AG04449 (cell line): ENCODE results near the gene CENPP.

Experiments
- CTCF ChIA-PET: fragments of 350-600 bp; formaldehyde crosslinking; extraction: SDS; loops from one replicate; lab custom pipeline; 2021; ENCODE audit warnings: antibody characterized with exemption; lab: Yijun Ruan, JAX
- POLR2A ChIA-PET: fragments of 400-600, 350-600 bp; formaldehyde crosslinking; extraction: SDS; loops from one replicate; lab custom pipeline; 2020; ENCODE audit warnings: antibody characterized with exemption, inconsistent platforms; lab: Yijun Ruan, JAX
- DNase-seq: peaks from one replicate; pipeline ENCODE4 v3.0.0-alpha.2; 2010; ENCODE audit warnings: low read depth, low spot score
- H3K4me3 ChIP-seq: 2 replicates; pipeline ENCODE4 v1.5.1; 2011; ENCODE audit warnings: low read depth, mild to moderate bottlenecking, control low read depth, low read length
- TF ChIP-seq, protein P1 (sequence below): IDR thresholded peaks from one replicate; pipeline ENCODE4 v1.5.1; 2011; ENCODE audit warnings: mild to moderate bottlenecking, moderate library complexity, low read length, control low read depth, inconsistent platforms; ENCODE audit not compliant: insufficient read depth; ENCODE audit errors: missing control alignments

Gene CENPP

DNA sequence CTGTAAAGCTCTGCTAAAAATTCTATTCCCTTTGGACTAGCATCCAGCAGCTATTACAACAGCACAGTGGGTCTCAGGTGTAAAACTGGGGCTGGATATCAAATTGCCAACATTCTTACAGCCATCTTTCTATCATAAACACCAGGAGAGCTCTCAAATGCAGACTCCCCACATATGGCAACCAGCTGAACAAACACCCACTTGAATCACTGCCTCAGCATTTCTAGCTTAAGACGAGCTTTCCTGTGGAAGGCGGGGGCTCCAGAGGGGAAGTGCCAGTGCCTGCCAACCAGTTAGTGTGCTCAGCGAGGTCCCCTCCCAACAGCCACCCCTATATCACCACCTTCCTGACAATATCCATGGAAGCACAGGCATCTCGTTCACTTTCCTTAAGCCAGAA is 282.0 kb downstream of the CENPP start:
- ChIA-PET POLR2A (interaction anchor here (0.7 to 1.5 kb wide), 3 partner anchors 102 to 282 kb away, joined by 3 to 4 read pairs (median 3); partner anchors contain the start of genes CENPP and NOL8), CTCF (interaction anchor here (1.4 kb wide), 1 partner anchor 9 kb away, joined by 3 read pairs; no protein-coding TSS in a partner anchor)
- peak; percentile 55 for DNase-seq
- TF ChIP-seq, protein P1, sequence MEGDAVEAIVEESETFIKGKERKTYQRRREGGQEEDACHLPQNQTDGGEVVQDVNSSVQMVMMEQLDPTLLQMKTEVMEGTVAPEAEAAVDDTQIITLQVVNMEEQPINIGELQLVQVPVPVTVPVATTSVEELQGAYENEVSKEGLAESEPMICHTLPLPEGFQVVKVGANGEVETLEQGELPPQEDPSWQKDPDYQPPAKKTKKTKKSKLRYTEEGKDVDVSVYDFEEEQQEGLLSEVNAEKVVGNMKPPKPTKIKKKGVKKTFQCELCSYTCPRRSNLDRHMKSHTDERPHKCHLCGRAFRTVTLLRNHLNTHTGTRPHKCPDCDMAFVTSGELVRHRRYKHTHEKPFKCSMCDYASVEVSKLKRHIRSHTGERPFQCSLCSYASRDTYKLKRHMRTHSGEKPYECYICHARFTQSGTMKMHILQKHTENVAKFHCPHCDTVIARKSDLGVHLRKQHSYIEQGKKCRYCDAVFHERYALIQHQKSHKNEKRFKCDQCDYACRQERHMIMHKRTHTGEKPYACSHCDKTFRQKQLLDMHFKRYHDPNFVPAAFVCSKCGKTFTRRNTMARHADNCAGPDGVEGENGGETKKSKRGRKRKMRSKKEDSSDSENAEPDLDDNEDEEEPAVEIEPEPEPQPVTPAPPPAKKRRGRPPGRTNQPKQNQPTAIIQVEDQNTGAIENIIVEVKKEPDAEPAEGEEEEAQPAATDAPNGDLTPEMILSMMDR: no peak
- H3K4me3 ChIP-seq: no peak overlapping the region; the same call in 1 of the 2 replicates

DNA sequence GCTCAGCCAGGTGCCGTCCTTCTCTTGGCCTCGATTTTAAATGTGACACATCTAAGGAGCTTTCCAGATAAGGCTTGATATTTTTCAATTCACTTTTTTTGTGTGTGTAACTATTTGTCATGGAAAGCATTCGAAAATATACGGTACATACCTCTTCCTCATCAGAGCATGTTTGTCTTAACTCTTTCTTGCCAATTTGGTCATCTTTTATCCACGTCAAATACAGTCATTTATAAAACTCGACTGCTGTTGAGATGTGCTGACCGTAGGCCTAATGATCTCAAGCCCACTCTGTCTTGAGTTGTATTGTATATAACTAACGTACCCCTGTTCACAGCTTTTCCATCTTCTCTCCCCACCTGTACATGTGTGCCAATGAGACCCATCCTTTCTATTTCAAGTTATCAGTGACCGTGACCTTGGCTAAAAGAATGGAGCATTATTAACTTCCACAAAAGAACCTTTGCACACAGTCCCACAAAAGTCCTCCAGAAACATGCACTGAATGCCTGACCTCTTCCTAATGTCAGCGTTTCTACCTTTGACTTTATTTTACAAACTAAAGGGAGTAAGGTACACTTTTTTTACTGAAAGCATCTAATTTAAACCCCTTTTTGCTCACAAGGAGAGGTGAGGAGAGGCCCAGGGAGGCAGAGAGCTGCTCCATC is 282.6 kb downstream of the CENPP start:
- CTCF ChIA-PET: interaction anchor here (1.4 kb wide), 1 partner anchor 9 kb away, joined by 3 read pairs; no protein-coding TSS in a partner anchor
- no peak overlapping the region for H3K4me3 ChIP-seq
- POLR2A ChIA-PET: interaction anchor here (1.3 to 1.5 kb wide), 2 partner anchors 145 to 283 kb away, joined by 3 to 4 read pairs; partner anchors contain the start of genes CENPP and NOL8
- no peak for DNase-seq
- TF ChIP-seq, protein P1: no peak

DNA sequence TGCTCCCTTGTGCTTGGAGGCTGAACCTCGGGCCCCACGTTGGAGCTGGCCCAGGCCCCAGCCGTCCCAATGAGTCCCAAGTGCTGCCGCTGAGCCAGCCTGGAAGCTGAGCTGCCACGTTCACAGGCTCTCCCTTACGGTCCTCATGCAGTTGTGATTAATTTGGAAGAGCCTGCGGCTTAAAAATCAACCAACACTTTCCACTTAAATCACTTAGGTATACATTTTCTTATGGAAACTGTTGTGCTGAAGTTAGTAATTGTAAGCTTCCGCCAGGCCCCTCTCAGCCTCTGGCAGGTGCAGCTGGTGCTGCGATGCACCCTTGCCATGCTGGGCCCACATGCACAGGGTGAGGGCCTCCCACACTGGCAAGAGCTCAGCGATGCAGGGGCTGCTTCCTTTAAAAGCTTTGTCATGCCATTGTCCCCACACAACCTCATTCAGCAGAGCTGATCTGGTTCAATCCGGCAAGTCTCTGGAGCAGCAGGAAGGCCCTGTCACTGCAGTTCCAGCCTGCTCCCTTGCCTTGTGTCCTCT is 283.2 kb downstream of the CENPP start:
- TF ChIP-seq, protein P1: no peak
- CTCF ChIA-PET: interaction anchor here (0.9 kb wide), 1 partner anchor 471 kb away, joined by 4 read pairs; no protein-coding TSS in a partner anchor
- no peak for DNase-seq
- POLR2A ChIA-PET: no interaction called here
- H3K4me3 ChIP-seq: no peak overlapping the region

DNA sequence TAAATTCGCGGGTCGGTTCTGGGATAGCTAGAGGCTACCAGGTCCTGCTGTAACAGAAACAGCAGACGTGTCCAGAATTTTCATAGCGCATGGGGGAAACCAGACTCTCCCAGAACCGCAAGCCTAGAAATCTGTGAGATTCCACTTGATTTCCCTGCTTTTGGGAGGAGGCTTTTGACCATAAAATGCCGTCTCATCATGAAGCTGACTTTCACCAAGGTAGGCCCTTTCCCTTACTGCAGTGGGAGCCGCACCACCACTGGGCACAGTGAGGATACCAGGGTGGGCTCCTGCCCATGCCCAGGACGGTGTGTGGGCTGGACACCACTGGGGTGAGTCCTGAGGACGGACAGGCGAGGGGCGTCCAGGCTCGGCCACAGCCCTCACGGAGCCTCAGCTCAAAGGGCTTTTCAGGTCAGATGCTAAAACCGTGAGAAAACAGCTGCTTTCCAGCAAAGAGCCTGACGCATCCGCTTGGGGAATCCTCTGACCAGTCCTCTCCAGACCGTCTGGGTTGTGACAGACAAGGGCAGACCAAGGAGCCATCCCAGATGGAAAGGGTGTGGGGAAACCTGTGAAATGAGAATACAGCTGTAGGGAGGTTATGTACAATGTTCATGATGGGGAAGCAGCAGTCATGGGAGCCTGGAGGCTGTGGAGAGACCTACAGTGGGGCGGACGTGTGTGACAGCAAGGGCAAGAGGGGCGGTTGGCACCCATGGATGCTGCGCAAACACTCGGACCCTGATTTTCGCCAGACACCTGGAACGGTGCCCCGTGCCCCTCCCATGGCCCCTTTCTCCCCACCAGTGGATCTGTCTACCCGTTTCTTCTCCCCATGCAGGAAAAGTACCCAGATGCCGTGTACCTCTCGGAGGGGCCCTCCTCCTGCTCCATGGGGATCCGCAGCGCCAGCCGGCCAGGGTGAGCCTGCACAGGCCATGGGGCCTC is 285.0 kb downstream of the CENPP start:
- H3K4me3 ChIP-seq: no peak overlapping the region
- ChIA-PET POLR2A (no interaction called here), CTCF (interaction anchor here (0.8 to 1.2 kb wide), 2 partner anchors 14 to 268 kb away, joined by 3 read pairs; no protein-coding TSS in a partner anchor)
- no peak for DNase-seq
- TF ChIP-seq, protein P1: no peak

DNA sequence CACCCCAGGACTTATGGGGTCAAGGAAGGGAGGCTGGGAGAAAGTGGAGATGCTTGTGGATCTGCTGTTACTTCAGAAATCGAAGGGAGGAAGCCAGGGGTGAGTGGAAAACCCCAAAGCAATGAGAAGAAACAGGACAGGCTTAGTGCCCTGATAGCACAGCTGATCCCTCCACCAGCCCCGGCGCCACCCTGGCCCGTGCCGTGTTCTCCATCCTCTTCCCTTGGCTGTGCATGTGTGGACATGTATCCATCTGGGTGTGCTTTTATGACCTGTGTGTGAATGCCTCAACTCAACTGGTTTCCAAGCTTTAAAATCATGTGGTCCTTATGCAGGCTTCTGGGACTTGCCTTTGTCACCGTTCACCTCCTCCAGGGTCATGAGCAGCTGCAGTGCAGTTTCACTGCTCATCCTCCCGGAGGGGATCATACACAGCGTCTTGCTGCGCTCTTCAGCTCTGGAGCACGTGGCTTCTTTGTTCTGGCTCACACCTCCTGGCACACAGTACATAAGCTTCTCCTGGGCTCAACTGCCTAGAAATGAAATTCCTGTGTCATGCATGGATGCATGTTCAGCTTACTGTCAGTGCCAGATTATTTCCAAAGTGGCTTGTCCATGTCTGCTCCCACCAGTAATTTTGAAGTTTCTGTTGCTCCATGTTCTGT is 286.0 kb downstream of the CENPP start:
- POLR2A ChIA-PET: interaction anchor here (0.5 kb wide), 1 partner anchor 25 kb away, joined by 3 read pairs; no protein-coding TSS in a partner anchor
- CTCF ChIA-PET: no interaction called here
- TF ChIP-seq, protein P1: no peak
- H3K4me3 ChIP-seq: no peak overlapping the region
- no peak for DNase-seq
